Thyroid gland (tissue), 4 donors: ENCODE measurements around the gene GALNT13.

ENCODE experiments used
- POLR2A ChIP-seq, 2 donors: fragments of 450-650 bp; IDR thresholded peaks; one replicate each; pipeline ENCODE4 v1.6.1; 2017; ENCODE audit warnings: antibody characterized with exemption in 2 of 2, mild to moderate bottlenecking in 2 of 2, moderate library complexity in 1 of 2
- TF ChIP-seq, protein P1 (sequence below), 6 experiments: fragments of 200-600 bp in 3 of 6; fragments of 450-650 bp in 3 of 6; sonication (generic) in 3 of 6; IDR thresholded peaks; one replicate each; pipeline ENCODE4 v1.5.1; 2016 to 2019; ENCODE audit warnings: antibody characterized with exemption in 6 of 6, mild to moderate bottlenecking in 2 of 6, inconsistent platforms in 1 of 6, moderate library complexity in 1 of 6

GRCh38 chr2:154256136-154256535 lies 384.4 kb downstream of the GALNT13 start:
- TF ChIP-seq, protein P1, sequence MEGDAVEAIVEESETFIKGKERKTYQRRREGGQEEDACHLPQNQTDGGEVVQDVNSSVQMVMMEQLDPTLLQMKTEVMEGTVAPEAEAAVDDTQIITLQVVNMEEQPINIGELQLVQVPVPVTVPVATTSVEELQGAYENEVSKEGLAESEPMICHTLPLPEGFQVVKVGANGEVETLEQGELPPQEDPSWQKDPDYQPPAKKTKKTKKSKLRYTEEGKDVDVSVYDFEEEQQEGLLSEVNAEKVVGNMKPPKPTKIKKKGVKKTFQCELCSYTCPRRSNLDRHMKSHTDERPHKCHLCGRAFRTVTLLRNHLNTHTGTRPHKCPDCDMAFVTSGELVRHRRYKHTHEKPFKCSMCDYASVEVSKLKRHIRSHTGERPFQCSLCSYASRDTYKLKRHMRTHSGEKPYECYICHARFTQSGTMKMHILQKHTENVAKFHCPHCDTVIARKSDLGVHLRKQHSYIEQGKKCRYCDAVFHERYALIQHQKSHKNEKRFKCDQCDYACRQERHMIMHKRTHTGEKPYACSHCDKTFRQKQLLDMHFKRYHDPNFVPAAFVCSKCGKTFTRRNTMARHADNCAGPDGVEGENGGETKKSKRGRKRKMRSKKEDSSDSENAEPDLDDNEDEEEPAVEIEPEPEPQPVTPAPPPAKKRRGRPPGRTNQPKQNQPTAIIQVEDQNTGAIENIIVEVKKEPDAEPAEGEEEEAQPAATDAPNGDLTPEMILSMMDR (IDR thresholded peaks at IDR 0.05), result no peak
- TF ChIP-seq POLR2A (IDR thresholded peaks at IDR 0.05), result no peak
